NCI-H748 (cell line): ENCODE data around the gene CD9.

ENCODE experiments used
- DNase-seq: peaks from one replicate; lab custom pipeline; 2025; ENCODE audit not compliant: unreplicated experiment; lab: John Stamatoyannopoulos, UW

Gene CD9

GRCh38 chr12:6216581-6216980 lies 16.4 kb downstream of the CD9 start:
- DNase-seq, result no peak

- DNase-seq, result no peak
Observed at GRCh38 chr12:6218347-6218925, 18.2 kb downstream of the CD9 start.

- no peak for DNase-seq
Observed at GRCh38 chr12:6219980-6220379, 19.8 kb downstream of the CD9 start.

- no peak for DNase-seq
Observed at GRCh38 chr12:6221146-6221545, 20.9 kb downstream of the CD9 start.

GRCh38 chr12:6222078-6222654 lies 22.0 kb downstream of the CD9 start:
- peak; percentile 5 for DNase-seq

- DNase-seq, result no peak
Observed at GRCh38 chr12:6223545-6223944, 23.3 kb downstream of the CD9 start.

GRCh38 chr12:6224550-6224949 lies 24.4 kb downstream of the CD9 start:
- no peak for DNase-seq

GRCh38 chr12:6225630-6226001 lies 25.4 kb downstream of the CD9 start:
- DNase-seq, result no peak

GRCh38 chr12:6226002-6226678 lies 25.9 kb downstream of the CD9 start:
- DNase-seq, result no peak

- DNase-seq, result no peak
Observed at GRCh38 chr12:6226679-6227051, 26.5 kb downstream of the CD9 start.

GRCh38 chr12:6228535-6229223 lies 28.5 kb downstream of the CD9 start:
- peak; percentile 22 for DNase-seq

- DNase-seq, result peak; percentile 54
Observed at GRCh38 chr12:6229224-6230218, 29.3 kb downstream of the CD9 start.

- no peak for DNase-seq
Observed at GRCh38 chr12:6230321-6231110, 30.3 kb downstream of the CD9 start.

- no peak for DNase-seq
Observed at GRCh38 chr12:6231359-6232268, 31.4 kb downstream of the CD9 start.

GRCh38 chr12:6233121-6233971 lies 33.1 kb downstream of the CD9 start:
- no peak for DNase-seq

GRCh38 chr12:6234214-6234613 lies 34.0 kb downstream of the CD9 start:
- DNase-seq, result no peak

GRCh38 chr12:6234906-6235305 lies 34.7 kb downstream of the CD9 start:
- DNase-seq, result no peak

GRCh38 chr12:6235499-6235898 lies 35.3 kb downstream of the CD9 start:
- peak; percentile 22 for DNase-seq
